Trophoblast cell (in vitro differentiated cells and primary cell): ENCODE results near the gene ADAMTS3.
"Not testable (repeated sequence)": the region's sequence is repeated elsewhere in the genome, so short reads cannot be mapped to it uniquely, and the experiment has no call there.

Experiments
- DNase-seq, 2 donors: peaks; one replicate each; pipeline ENCODE4 v3.0.0-alpha.2; 2016
- H2AFZ ChIP-seq: 2 replicates; pipeline ENCODE4 v1.6.1; 2013; ENCODE audit warnings: low read length, moderate library complexity, mild to moderate bottlenecking; ENCODE audit not compliant: insufficient read depth, poor library complexity
- H2AK5ac ChIP-seq: 2 replicates; pipeline ENCODE4 v1.6.1; 2013; ENCODE audit warnings: mild to moderate bottlenecking, low read length
- H2BK120ac ChIP-seq: 2 replicates; pipeline ENCODE4 v1.6.1; 2013; ENCODE audit warnings: low read length, mild to moderate bottlenecking, moderate library complexity; ENCODE audit not compliant: insufficient read depth, poor library complexity
- H2BK12ac ChIP-seq: 2 replicates; pipeline ENCODE4 v1.6.1; 2013; ENCODE audit warnings: mild to moderate bottlenecking, low read length, moderate library complexity
- H2BK5ac ChIP-seq: 2 replicates; pipeline ENCODE4 v1.6.1; 2013; ENCODE audit warnings: low read length, low read depth, moderate library complexity, mild to moderate bottlenecking; ENCODE audit not compliant: poor library complexity
- H3K14ac ChIP-seq: 2 replicates; pipeline ENCODE4 v1.6.1; 2013; ENCODE audit warnings: mild to moderate bottlenecking, low read length
- H3K18ac ChIP-seq: 2 replicates; pipeline ENCODE4 v1.6.1; 2013; ENCODE audit warnings: mild to moderate bottlenecking, low read length
- H3K23ac ChIP-seq: 2 replicates; pipeline ENCODE4 v1.6.1; 2013; ENCODE audit warnings: low read length
- H3K27ac ChIP-seq: 2 replicates; pipeline ENCODE4 v1.5.1; 2013; ENCODE audit warnings: low read depth, mild to moderate bottlenecking, inconsistent platforms, low read length, moderate library complexity
- H3K27me3 ChIP-seq: 2 replicates; pipeline ENCODE4 v1.6.1; 2013; ENCODE audit warnings: inconsistent platforms, mild to moderate bottlenecking, low read length, moderate library complexity; ENCODE audit not compliant: insufficient read depth
- H3K36me3 ChIP-seq, 2 experiments: 1 replicate in 1 of 2; 2 replicates in 1 of 2; pipeline ENCODE4 v1.6.1; 2013; ENCODE audit warnings: low read length in 2 of 2, mild to moderate bottlenecking in 2 of 2, moderate library complexity in 1 of 2; ENCODE audit not compliant: insufficient read depth in 2 of 2, control insufficient read depth in 1 of 2
- H3K4ac ChIP-seq: 2 replicates; pipeline ENCODE4 v1.6.1; 2013; ENCODE audit warnings: low read depth, mild to moderate bottlenecking, low read length, moderate library complexity
- H3K4me1 ChIP-seq, 2 experiments: 1 replicate in 1 of 2; 2 replicates in 1 of 2; pipeline ENCODE4 v1.6.1; 2013; ENCODE audit warnings: low read length in 2 of 2, mild to moderate bottlenecking in 2 of 2, moderate library complexity in 1 of 2; ENCODE audit not compliant: insufficient read depth in 2 of 2, control insufficient read depth in 1 of 2
- H3K4me2 ChIP-seq: 2 replicates; pipeline ENCODE4 v1.6.1; 2013; ENCODE audit warnings: inconsistent platforms, mild to moderate bottlenecking, low read length, moderate library complexity
- H3K4me3 ChIP-seq: 2 replicates; pipeline ENCODE4 v1.5.1; 2013; ENCODE audit warnings: mild to moderate bottlenecking, low read depth, low read length, inconsistent platforms
- H3K79me1 ChIP-seq: one replicate; pipeline ENCODE4 v1.6.1; 2013; ENCODE audit warnings: low read length
- H3K79me2 ChIP-seq: 2 replicates; pipeline ENCODE4 v1.6.1; 2013; ENCODE audit warnings: low read length, mild to moderate bottlenecking; ENCODE audit not compliant: control insufficient read depth, insufficient read depth, poor library complexity
- H3K9ac ChIP-seq: 2 replicates; pipeline ENCODE4 v1.6.1; 2013; ENCODE audit warnings: mild to moderate bottlenecking, low read length
- H3K9me3 ChIP-seq: 2 replicates; pipeline ENCODE4 v1.6.1; 2013; ENCODE audit warnings: low read depth, mild to moderate bottlenecking, control low read depth, inconsistent platforms, low read length; ENCODE audit not compliant: insufficient read depth
- H4K12ac ChIP-seq: 2 replicates; pipeline ENCODE4 v1.6.1; 2013; ENCODE audit warnings: low read depth, mild to moderate bottlenecking, low read length, moderate library complexity
- H4K8ac ChIP-seq: 2 replicates; pipeline ENCODE4 v1.6.1; 2013; ENCODE audit warnings: low read depth, mild to moderate bottlenecking, low read length, moderate library complexity
- H4K91ac ChIP-seq: one replicate; pipeline ENCODE4 v1.6.1; 2013; ENCODE audit warnings: low read depth, mild to moderate bottlenecking, low read length, moderate library complexity
- WGBS: extraction: QIAGEN DNeasy Blood & Tissue Kit; methylation state at CpG from one replicate; pipeline ENCODE4 v1.1.7; 2013; ENCODE audit warnings: missing lambda C conversion rate; ENCODE audit not compliant: insufficient read length, insufficient coverage; ENCODE audit errors: extremely low coverage; 5-methylcytosine and 5-hydroxymethylcytosine counted together

Gene ADAMTS3

DNA sequence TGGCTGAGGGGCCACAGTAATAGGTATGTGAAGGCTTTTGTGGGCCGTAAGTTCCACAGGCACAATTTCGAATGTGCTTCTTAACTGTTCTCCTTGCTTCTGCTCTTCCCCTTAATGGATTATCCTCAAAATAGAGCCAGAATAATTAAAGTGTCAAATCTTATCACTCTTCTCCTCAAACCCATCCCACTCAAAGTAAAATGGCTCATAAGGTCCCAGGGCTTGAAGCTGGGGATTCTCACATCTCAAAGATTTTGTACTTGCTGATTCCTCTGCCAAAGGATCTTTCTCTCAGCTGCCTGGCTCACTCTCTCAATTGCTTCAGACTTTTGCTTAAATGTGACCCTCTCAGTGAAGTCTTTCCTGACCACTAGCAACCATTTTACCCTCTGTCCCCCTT, 16.6 kb downstream of the ADAMTS3 start:
- Histone ChIP-seq H4K91ac (no peak overlapping the region), H3K4me2 (no peak overlapping the region), H2AFZ (no peak overlapping the region), H3K9me3 (no peaks in the 10 kb centered on the region), H3K4me1 (no peaks in the 10 kb centered on the region), H3K14ac (no peak overlapping the region), H2BK120ac (no peak overlapping the region), H2BK12ac (no peak overlapping the region), H3K18ac (no peak overlapping the region), H3K36me3 (peaks cover 0 to 3% of the 10 kb centered on the region in 2 experiments), H3K79me2 (peaks cover 2% of the 10 kb centered on the region), H2AK5ac (no peak overlapping the region), H4K8ac (no peak overlapping the region), H3K4ac (no peak overlapping the region), H3K9ac (no peak overlapping the region), H3K27me3 (no peaks in the 10 kb centered on the region), H3K4me3 (no peak overlapping the region), H2BK5ac (no peak overlapping the region), H3K79me1 (peaks cover 2% of the 10 kb centered on the region), H3K23ac (no peak overlapping the region), H4K12ac (no peak overlapping the region), H3K27ac (no peak overlapping the region)
- WGBS, result no CpG with 5 or more reads among the region's 2 CpGs
- DNase-seq, result no peak

DNA sequence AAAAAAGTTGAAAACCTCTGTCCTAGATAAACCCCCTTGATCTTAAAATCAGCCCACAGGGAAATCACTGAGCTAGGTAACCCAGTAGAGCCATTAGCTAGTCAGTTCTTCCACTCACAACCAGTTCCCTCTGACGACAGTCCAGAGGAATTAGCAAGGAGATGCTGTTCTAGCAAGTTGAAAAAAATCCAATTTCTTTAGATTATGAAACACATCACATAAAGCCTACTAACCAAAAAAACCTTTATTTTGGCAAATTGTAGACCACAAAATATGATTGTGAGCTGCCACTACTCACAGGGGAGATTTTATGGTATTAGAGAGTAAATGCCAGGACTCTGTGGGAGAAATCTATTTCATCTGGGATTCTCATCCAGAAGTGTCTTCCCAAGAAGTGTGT, 22.6 kb downstream of the ADAMTS3 start:
- Histone ChIP-seq H2AFZ (no peak overlapping the region), H4K91ac (no peak overlapping the region), H3K9me3 (no peaks in the 10 kb centered on the region), H3K14ac (no peak overlapping the region), H3K36me3 (peaks cover 0 to 3% of the 10 kb centered on the region in 2 experiments), H3K27ac (no peak overlapping the region), H2AK5ac (no peak overlapping the region), H3K27me3 (no peaks in the 10 kb centered on the region), H3K4me1 (no peaks in the 10 kb centered on the region), H3K23ac (no peak overlapping the region), H3K18ac (no peak overlapping the region), H3K4ac (no peak overlapping the region), H3K4me3 (no peak overlapping the region), H3K4me2 (no peak overlapping the region), H3K79me1 (no peaks in the 10 kb centered on the region), H2BK12ac (no peak overlapping the region), H2BK120ac (no peak overlapping the region), H4K12ac (no peak overlapping the region), H2BK5ac (no peak overlapping the region), H3K9ac (no peak overlapping the region), H3K79me2 (no peaks in the 10 kb centered on the region), H4K8ac (no peak overlapping the region)
- no CpG with 5 or more reads among the region's 1 CpG for WGBS
- DNase-seq, result no peak

DNA sequence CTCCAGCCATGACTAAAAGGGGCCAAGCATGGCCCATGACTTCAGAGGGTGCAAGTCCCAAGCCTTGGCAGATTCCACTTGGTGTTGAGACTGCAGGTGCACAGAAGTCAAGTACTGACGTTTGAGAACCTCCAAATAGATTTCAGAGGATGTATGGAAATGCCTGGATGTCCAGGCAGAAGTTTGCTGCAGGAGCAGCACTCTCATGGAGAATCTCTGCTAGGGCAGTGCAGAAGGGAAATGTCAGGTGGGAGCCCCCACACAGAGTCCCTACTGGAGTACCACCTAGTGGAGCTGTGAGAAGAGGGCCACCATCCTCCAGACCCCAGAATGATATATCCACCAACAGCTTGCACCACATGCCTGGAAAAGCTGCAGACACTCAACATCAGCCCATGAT, 28.3 kb downstream of the ADAMTS3 start:
- H3K79me2 ChIP-seq, H3K4ac ChIP-seq, H3K4me1 ChIP-seq, H4K12ac ChIP-seq, H2BK120ac ChIP-seq, DNase-seq, H3K36me3 ChIP-seq, H3K4me2 ChIP-seq, H2AFZ ChIP-seq, H2BK5ac ChIP-seq, H3K9ac ChIP-seq, H3K27me3 ChIP-seq, H3K9me3 ChIP-seq, H2BK12ac ChIP-seq, H3K79me1 ChIP-seq, H3K27ac ChIP-seq, H3K14ac ChIP-seq, H3K4me3 ChIP-seq, H2AK5ac ChIP-seq, H3K18ac ChIP-seq, H4K91ac ChIP-seq, H3K23ac ChIP-seq, H4K8ac ChIP-seq: not testable (repeated sequence)
- no CpG with 5 or more reads among the region's 1 CpG for WGBS

- no CpG with 5 or more reads among the region's 1 CpG for WGBS
- Histone ChIP-seq H3K14ac (no peak overlapping the region), H3K18ac (no peak overlapping the region)
Measured at GRCh38 chr4:72538006-72538405, 31.0 kb downstream of the ADAMTS3 start.

More at GRCh38 chr4:72538006-72538405, 31.0 kb downstream of the ADAMTS3 start:
- Histone ChIP-seq H2BK120ac (no peak overlapping the region), H2AFZ (no peak overlapping the region), H3K36me3 (peaks cover 2 to 3% of the 10 kb centered on the region in 2 experiments), H3K4me1 (no peaks in the 10 kb centered on the region), H3K27me3 (no peaks in the 10 kb centered on the region), H4K8ac (no peak overlapping the region), H3K23ac (no peak overlapping the region), H3K4me2 (no peak overlapping the region), H2BK12ac (no peak overlapping the region), H2AK5ac (no peak overlapping the region), H3K9me3 (peaks cover 2% of the 10 kb centered on the region), H3K27ac (no peak overlapping the region), H3K4me3 (no peak overlapping the region), H3K4ac (no peak overlapping the region), H3K9ac (no peak overlapping the region), H3K79me2 (no peaks in the 10 kb centered on the region), H4K12ac (no peak overlapping the region), H2BK5ac (no peak overlapping the region), H4K91ac (no peak overlapping the region), H3K79me1 (no peaks in the 10 kb centered on the region)
- no peak for DNase-seq
